Large intestine (tissue), 3 donors: ENCODE measurements around the gene NACC1. TPM values are rescaled to one million over a fixed set of nuclear protein-coding genes. Genes with fewer than 3 reads are reported as not detected.

Experiments used
- DNase-seq, 2 donors: peaks; one replicate each; pipeline versions ENCODE4 v3.0.0 to v3.0.0-alpha.2; 2013
- H3K27ac ChIP-seq: one replicate; pipeline ENCODE4 v1.5.1; 2013; ENCODE audit warnings: low read length
- H3K27me3 ChIP-seq: 2 replicates; pipeline ENCODE4 v1.6.1; 2013; ENCODE audit warnings: low read length; ENCODE audit not compliant: control insufficient read depth, insufficient read depth
- H3K36me3 ChIP-seq: 2 replicates; pipeline ENCODE4 v1.6.1; 2013; ENCODE audit warnings: low read length; ENCODE audit not compliant: control insufficient read depth, insufficient read depth
- H3K4me1 ChIP-seq: one replicate; pipeline ENCODE4 v1.6.1; 2013; ENCODE audit warnings: low read length; ENCODE audit not compliant: control insufficient read depth, insufficient read depth
- H3K4me3 ChIP-seq: one replicate; pipeline ENCODE4 v1.5.1; 2013; ENCODE audit warnings: low read length
- H3K9me3 ChIP-seq: one replicate; pipeline ENCODE4 v1.6.1; 2013; ENCODE audit warnings: mild to moderate bottlenecking, low read depth, low read length, moderate library complexity; ENCODE audit not compliant: control insufficient read depth
- WGBS: methylation state at CpG from one replicate; pipeline ENCODE4 v1.1.5; 2013; ENCODE audit warnings: low lambda C conversion rate; ENCODE audit not compliant: insufficient coverage; 5-methylcytosine and 5-hydroxymethylcytosine counted together
- polyA plus RNA-seq: library from polyadenylated mRNA; unstranded; fragments of 120-200 nt; gene quantifications from one replicate; pipeline ENCODE4 v1.2.1, GENCODE V29; 2013

The NACC1 gene
- polyA plus RNA-seq, 1 donor, result 19.4 TPM

DNA sequence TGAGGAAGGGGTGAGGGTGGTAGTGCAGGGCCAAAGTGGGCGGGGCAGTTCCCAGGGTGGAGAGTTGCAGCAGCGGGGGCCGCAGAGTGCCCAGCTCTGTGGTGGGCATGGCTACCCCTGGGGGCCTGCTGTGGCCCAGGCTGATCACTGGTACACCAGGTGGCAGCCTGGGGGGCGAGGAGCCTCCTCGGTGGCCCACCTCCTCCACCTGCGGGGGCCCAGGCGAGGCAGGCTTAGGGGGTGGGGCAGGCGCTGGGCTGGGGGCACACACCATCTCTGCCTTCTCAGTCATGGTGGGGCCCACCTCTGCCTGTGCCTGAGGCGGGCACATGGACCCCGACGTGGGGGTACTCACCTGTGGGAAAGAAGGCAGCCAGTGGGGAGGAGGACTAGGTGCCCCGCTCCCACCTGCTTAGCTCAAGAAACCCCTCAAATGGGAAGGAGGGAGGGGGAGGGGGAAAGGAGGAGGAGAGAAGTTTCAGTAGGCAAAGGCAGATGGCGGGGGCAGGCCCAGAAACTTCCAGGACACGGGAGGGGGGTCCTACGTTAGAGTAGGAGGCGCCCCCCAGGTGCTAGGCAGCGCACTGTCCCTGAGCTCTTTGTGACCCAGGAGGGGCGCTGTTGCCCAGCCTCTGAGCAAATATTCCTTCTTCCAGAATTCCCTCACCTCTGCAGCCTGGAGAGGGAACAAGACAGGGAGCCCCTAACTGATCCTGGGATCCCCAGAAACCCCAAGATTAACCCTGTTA, 17.0 kb upstream of the NACC1 start:
- H3K27ac ChIP-seq, result no peak overlapping the region
- no peaks in the 10 kb centered on the region for H3K36me3 ChIP-seq
- no peak for DNase-seq
- H3K27me3 ChIP-seq, result peaks cover 68% of the 10 kb centered on the region
- H3K9me3 ChIP-seq, result peaks cover 18% of the 10 kb centered on the region
- peak overlapping the region; percentile 10 for H3K4me3 ChIP-seq
- H3K4me1 ChIP-seq, result peaks cover 27% of the 10 kb centered on the region
- WGBS, result no CpG with 5 or more reads among the region's 18 CpGs

DNA sequence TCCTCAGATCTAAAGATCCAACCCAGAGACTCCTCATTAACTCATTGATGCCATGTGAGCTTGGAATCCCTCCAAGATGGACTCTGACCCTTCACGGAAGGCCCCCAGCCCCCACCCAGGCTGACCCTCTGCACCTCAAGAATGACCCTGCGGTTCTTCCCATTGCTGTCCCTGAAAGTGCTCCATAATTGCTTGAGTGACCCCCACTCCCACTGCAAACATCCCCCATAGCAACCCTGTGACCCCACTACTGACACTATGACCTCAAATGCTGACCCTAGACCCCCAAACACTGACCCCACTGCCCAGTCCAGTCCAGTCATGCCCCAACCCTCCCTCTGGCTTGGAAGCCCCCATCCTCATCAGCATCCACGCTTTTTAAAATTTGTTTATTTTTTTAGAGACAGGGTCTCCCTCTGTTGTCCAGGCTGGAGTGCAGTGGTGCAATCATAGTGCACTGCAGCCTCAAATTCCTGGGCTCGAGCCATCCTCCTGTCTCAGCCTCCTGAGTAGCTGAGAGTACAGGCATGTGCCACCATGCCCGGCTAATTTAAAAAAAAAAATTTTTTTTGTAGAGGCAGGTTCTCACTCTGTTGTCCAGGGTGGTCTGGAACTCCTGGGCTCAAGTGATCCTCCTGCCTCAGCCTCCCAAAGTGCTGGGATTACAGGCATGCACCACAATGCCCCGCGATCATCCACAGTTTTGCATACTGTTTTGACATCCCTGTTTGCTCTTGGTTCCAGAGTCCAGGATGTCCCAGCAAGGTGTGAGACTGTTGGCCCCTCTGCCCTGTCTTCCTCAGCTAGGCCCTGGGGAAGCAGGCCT, 16.3 kb upstream of the NACC1 start:
- peaks cover 12% of the 10 kb centered on the region for H3K9me3 ChIP-seq
- WGBS, result no CpG with 5 or more reads among the region's 7 CpGs
- H3K27me3 ChIP-seq, result peaks cover 61% of the 10 kb centered on the region
- H3K36me3 ChIP-seq, result no peaks in the 10 kb centered on the region
- no peak for DNase-seq
- H3K4me3 ChIP-seq, result peak overlapping the region; percentile 23
- H3K27ac ChIP-seq, result no peak overlapping the region
- H3K4me1 ChIP-seq, result peaks cover 24% of the 10 kb centered on the region

DNA sequence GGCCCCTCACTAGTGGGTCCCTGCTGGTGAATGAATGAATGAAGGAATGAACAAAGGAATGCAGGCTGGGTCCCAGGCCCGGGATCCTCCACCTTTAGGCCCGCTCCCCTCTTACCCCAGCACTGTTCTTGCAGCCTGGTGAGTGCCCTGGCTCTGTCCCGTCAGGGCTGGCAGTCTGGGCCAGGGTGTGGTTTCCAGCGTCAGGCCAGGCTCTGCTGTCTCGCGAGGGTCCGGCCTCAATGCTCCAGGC, 15.7 kb upstream of the NACC1 start:
- no CpG with 5 or more reads among the region's 7 CpGs for WGBS
- Histone ChIP-seq H3K9me3 (peaks cover 12% of the 10 kb centered on the region), H3K4me3 (peak overlapping the region; percentile 23), H3K36me3 (peaks cover 1% of the 10 kb centered on the region), H3K27ac (no peak overlapping the region), H3K4me1 (peaks cover 24% of the 10 kb centered on the region), H3K27me3 (peaks cover 55% of the 10 kb centered on the region)
- no peak for DNase-seq

DNA sequence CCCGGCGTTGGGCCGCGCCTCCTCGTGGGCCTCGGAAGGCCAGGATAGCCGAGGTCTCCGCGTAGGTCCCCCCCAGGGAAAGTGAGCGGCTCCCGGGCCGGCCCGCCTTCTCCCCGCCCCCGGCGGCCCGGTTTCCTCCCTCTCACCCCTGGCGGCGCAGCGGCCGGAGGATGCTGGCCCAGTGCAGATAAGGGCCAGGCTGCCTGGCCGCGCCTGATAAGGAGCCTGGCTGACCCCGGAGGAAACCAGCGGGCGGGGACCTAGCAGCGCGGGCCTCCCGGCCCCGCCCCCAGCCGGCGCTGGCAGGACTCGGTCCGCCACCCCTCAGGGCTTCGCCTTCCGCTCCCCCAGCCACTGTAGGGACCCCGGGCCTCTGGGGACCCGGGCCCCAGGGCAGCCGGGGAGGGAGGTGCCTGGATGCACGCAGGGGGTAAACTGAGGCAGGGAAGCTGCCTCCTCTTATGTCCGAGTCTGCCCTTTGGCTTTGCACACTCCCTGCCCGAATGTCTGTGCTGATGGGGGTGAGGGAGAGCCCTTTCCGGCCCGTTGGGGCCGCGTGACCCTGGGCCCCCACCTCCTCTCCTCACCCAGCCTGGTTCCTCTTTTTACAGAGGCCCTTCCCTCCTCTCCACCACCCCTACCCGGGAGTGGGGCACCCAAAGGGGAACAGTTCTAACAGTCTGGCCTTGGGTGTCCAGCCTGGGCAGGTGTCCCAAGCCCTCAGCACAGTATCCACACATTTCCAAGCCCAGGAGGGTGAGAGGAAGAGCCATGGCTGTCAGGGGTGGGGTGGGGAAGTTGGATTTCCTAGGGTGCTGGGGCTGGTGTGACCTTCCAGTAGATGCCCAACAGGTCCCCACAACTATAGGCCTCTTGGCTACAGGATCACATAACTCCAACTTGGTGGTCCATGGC, 15.1 kb upstream of the NACC1 start, which contains the start of gene LYL1:
Gene LYL1, minus strand, starts transcription at position 193 of the 915 bp plus-strand sequence. CDS start 1,687 bp downstream, outside the sequence.
- H3K27ac ChIP-seq, result no peak within 1 kb of the TSS
- WGBS, result no CpG with 5 or more reads among the region's 47 CpGs
- H3K4me1 ChIP-seq, result peaks cover 21% of the 10 kb centered on the region
- peaks cover 5% of the 10 kb centered on the region for H3K36me3 ChIP-seq
- H3K4me3 ChIP-seq, result peak within 1 kb of the TSS; percentile 23
- DNase-seq, result peak; percentile 55 to 57
- peaks cover 12% of the 10 kb centered on the region for H3K9me3 ChIP-seq
- peaks cover 49% of the 10 kb centered on the region for H3K27me3 ChIP-seq

DNA sequence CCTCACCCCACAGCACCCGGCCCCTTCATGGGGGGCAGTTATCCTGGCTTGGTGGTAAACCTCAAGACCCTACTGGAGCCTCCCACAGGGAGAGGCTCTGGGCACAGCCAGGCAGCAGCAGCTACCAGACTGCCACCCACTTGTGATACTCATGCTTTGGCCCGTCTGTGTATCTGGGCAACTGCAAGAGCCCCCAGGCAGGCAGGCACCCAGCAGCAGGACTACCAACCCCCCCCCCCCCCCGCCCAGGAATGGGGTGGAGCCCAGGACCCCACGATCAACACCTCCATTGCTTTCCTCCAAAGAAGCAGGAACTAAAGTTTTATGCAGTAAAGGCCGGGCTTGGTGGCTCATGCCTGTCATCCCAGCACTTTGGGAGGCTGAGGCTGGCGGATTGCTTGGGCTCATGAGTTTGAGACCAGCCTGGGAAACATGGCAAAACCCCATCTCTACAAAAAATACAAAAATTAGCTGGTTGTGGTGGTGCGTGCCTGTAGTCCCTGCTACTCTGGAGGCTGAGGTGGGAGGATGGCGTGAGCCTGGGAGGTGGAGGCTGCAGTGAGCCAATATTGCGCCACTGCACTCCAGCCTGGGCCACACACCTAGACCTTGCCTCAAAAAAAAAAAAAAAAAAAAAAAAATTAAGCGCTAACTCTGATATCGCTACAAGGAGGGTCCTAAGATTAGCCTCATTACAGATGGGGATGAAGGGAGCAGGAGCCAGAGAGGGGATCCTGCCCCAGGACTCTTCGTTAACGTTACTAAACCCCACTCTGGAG, 14.3 kb upstream of the NACC1 start:
- Histone ChIP-seq H3K9me3 (peaks cover 10% of the 10 kb centered on the region), H3K4me3 (no peak overlapping the region), H3K27me3 (peaks cover 42% of the 10 kb centered on the region), H3K36me3 (peaks cover 5% of the 10 kb centered on the region), H3K4me1 (peaks cover 17% of the 10 kb centered on the region), H3K27ac (no peak overlapping the region)
- WGBS, result no CpG with 5 or more reads among the region's 13 CpGs
- DNase-seq, result no peak

DNA sequence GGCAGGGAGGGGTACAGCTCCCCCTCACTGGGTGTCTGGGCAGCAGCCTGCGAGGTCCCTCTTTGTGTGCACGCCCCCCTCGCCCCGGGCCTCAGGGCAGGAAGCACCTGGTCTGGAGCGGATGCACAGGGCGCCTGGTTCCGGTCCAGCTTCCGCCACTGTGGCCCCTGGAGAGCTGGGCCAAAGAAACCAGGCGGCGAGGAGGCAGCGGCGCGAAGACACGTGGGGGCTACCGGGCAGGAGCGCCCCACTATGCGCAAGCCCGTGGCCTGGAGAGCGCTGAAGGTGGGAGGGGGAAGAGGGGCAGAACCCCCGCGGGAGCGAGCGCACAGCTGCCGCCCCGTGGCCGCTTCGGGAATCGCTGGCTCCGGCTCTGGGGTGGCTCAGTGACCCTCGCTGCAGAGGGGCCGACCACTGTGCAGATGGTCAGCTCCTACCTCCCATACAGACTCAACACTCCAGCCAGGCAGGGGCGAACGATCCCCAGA, 13.7 kb upstream of the NACC1 start:
- no peak overlapping the region for H3K4me3 ChIP-seq
- no peak overlapping the region for H3K27ac ChIP-seq

DNA sequence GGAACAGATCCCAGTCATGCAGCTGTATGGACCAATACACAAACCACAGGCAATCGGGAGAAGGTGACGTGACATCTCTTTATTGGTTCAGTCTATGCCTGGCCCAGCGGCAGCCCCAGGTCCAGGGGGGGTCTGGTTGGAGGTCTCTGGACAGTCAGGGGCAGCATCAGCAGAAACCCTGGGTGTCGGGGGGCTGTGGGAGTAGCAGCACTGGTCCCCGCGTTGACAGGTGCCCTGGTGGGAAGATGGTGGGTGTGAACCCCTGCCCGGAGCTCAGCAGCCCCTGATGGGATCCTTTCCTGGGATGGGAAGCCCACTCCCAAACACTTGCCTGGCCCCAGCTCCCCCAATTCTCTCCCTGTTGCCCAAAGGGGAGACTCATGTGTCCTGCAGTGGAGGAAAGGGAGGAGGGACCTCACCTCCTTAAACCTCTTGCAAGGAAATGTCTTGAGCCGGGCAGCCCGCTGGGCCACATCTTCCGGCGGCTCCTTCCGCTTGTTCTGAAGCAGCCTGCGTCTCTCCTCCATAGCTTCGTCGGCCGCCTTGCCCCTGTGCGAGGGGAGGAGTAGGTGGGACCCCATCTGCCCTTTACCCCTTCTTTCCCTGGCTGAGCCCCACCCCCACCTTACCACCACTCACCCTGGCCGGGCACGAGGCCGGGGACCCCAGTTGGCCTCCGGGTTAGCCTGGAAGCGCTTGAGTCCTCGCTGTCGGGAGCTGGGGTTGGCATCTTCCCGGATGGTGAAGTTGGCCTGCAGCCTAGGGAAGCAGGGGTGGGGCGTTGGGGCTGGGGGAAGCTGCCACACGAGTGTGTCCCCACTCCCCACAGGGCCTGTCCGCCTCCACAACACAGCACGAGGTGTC, 13.0 kb upstream of the NACC1 start:
- no peak for DNase-seq
- Histone ChIP-seq H3K4me1 (peaks cover 10% of the 10 kb centered on the region), H3K9me3 (peaks cover 3% of the 10 kb centered on the region), H3K36me3 (peaks cover 18% of the 10 kb centered on the region), H3K27me3 (peaks cover 30% of the 10 kb centered on the region), H3K4me3 (no peak overlapping the region), H3K27ac (no peak overlapping the region)
- no CpG with 5 or more reads among the region's 29 CpGs for WGBS

More for the DNA sequence above, 13.7 kb upstream of the NACC1 start:
- Histone ChIP-seq H3K27me3 (peaks cover 37% of the 10 kb centered on the region), H3K4me1 (peaks cover 13% of the 10 kb centered on the region), H3K36me3 (peaks cover 12% of the 10 kb centered on the region), H3K9me3 (peaks cover 5% of the 10 kb centered on the region)
- WGBS, result no CpG with 5 or more reads among the region's 33 CpGs
- no peak for DNase-seq

DNA sequence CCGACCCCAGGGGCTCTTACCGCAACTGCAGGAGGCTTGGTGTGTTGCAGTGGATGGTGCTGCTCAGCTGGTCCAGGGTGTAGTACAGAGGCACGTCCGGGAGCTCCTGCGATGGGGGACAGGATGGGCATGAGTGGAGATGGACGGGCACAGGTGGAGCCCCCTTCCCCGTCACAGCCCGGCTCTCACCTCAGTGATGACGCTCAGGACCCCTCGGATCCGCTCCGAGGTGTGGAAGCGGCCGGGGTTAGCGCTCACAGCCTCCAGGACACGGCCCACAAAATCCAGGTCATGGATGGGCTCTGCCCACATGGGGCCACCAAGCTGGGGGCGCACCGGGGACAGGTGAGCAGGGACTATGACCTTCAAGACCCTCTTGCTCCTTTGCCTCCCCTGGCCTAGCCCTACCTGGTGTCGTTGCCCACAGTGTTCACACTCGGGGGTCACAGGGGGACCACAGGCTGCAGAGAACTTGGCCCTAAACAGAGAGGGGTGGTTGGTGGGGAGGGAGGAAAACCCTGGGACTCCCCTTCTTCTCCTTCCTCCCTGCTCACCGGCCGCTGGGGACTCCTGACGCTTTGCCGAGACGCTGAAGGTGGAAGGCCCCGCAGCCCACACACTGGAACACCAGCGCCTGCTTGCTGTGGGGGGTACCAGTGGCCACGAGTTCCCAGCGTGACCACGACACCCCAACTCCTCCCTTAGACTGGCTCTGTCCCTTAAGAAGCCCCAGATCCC, 8.5 kb upstream of the NACC1 start:
- Histone ChIP-seq H3K27me3 (no peaks in the 10 kb centered on the region), H3K27ac (no peak overlapping the region), H3K4me1 (no peaks in the 10 kb centered on the region), H3K9me3 (peaks cover under 1% of the 10 kb centered on the region), H3K36me3 (peaks cover 34% of the 10 kb centered on the region), H3K4me3 (no peak overlapping the region)
- WGBS, result no CpG with 5 or more reads among the region's 30 CpGs
- no peak for DNase-seq
